Fibroblast of lung (primary cell): ENCODE results near the gene NEGR1.

Source experiments
- CTCF ChIP-seq, 2 donors: IDR thresholded peaks in 1 of 2; conservative IDR thresholded peaks in 1 of 2; 1 replicate in 1 of 2; 2 replicates in 1 of 2; pipeline ENCODE4 v1.5.1; 2011 to 2012; ENCODE audit warnings: low read length in 2 of 2, control low read depth in 1 of 2, inconsistent platforms in 1 of 2, low read depth in 1 of 2, mild to moderate bottlenecking in 1 of 2
- EZH2 ChIP-seq: IDR thresholded peaks from 2 replicates; pipeline ENCODE4 v1.5.1; 2012; ENCODE audit warnings: low read length, control low read depth, mild to moderate bottlenecking; ENCODE audit errors: missing control alignments

GRCh38 chr1:71882226-71882625 lies 400.1 kb downstream of the NEGR1 start:
- TF ChIP-seq CTCF (conservative IDR thresholded peaks at IDR 0.05 in 1 of 2, IDR thresholded peaks at IDR 0.05 in 1 of 2; ENCODE audit: low read depth in 1 of 2, low read length in 2 of 2) (no peak), EZH2 (no peak)
